Keratinocyte (primary cell): ENCODE measurements around the gene PPP1R36. TPM values are rescaled to one million over a fixed set of nuclear protein-coding genes. Genes with fewer than 3 reads are reported as not detected.

Experiments used
- DNase-seq: peaks from one replicate; pipeline ENCODE4 v3.0.0-alpha.2; 2011; ENCODE audit warnings: low read depth, missing footprints, low spot score
- FAIRE-seq: peaks from 2 replicates; lab custom pipeline; 2011; peaks lifted over from hg19 to GRCh38; lab: Jason Lieb, UNC
- H2AFZ ChIP-seq: 2 replicates; pipeline ENCODE4 v1.6.0; 2012; ENCODE audit warnings: low read length, control low read depth, inconsistent platforms; ENCODE audit not compliant: control insufficient read depth
- H3K27ac ChIP-seq: 2 replicates; pipeline ENCODE4 v1.5.1; 2011; ENCODE audit warnings: low read length; ENCODE audit not compliant: control insufficient read depth, insufficient read depth
- H3K27me3 ChIP-seq: 3 replicates; pipeline ENCODE4 v1.6.0; 2011; ENCODE audit warnings: low read length; ENCODE audit not compliant: control insufficient read depth, insufficient read depth; ENCODE audit errors: extremely low read depth
- H3K36me3 ChIP-seq, 2 experiments: 2 replicates in 1 of 2; 3 replicates in 1 of 2; pipeline ENCODE4 v1.5.1; 2011; ENCODE audit warnings: low read length in 2 of 2, mild to moderate bottlenecking in 1 of 2; ENCODE audit not compliant: control insufficient read depth in 2 of 2, insufficient read depth in 2 of 2; ENCODE audit errors: extremely low read depth in 1 of 2
- H3K4me1 ChIP-seq: 3 replicates; pipeline ENCODE4 v1.5.1; 2011; ENCODE audit warnings: low read length; ENCODE audit not compliant: control insufficient read depth, insufficient read depth; ENCODE audit errors: extremely low read depth
- H3K4me2 ChIP-seq: 3 replicates; pipeline ENCODE4 v1.6.0; 2011; ENCODE audit warnings: low read depth, low read length; ENCODE audit not compliant: control insufficient read depth, insufficient read depth; ENCODE audit errors: extremely low read depth
- H3K4me3 ChIP-seq, 3 experiments: fragments of 200-600 bp in 1 of 3; sonication (generic) in 1 of 3; 2 replicates in 2 of 3; 3 replicates in 1 of 3; pipeline ENCODE4 v1.5.1; 2011 to 2016; ENCODE audit warnings: low read length in 3 of 3, mild to moderate bottlenecking in 3 of 3, control low read depth in 2 of 3, inconsistent platforms in 1 of 3, low read depth in 1 of 3, mixed read lengths in 1 of 3, mixed run types in 1 of 3, moderate library complexity in 1 of 3; ENCODE audit not compliant: control insufficient read depth in 2 of 3, insufficient read depth in 2 of 3; ENCODE audit errors: extremely low read depth in 1 of 3
- H3K79me2 ChIP-seq: 2 replicates; pipeline ENCODE4 v1.6.0; 2012; ENCODE audit warnings: low read length; ENCODE audit not compliant: control insufficient read depth, insufficient read depth
- H3K9ac ChIP-seq: 3 replicates; pipeline ENCODE4 v1.6.0; 2011; ENCODE audit warnings: low read length; ENCODE audit not compliant: control insufficient read depth, insufficient read depth; ENCODE audit errors: extremely low read depth
- H3K9me1 ChIP-seq: 3 replicates; pipeline ENCODE4 v1.6.0; 2011; ENCODE audit warnings: low read length; ENCODE audit not compliant: control insufficient read depth, insufficient read depth; ENCODE audit errors: extremely low read depth
- H3K9me3 ChIP-seq: 2 replicates; pipeline ENCODE4 v1.5.1; 2012; ENCODE audit warnings: low read depth, low read length; ENCODE audit not compliant: control insufficient read depth
- H4K20me1 ChIP-seq: 3 replicates; pipeline ENCODE4 v1.6.0; 2011; ENCODE audit warnings: low read length; ENCODE audit not compliant: control insufficient read depth, insufficient read depth; ENCODE audit errors: extremely low read depth
- EZH2 ChIP-seq: IDR thresholded peaks from one replicate; pipeline ENCODE4 v1.6.1; 2012; ENCODE audit warnings: inconsistent platforms, mild to moderate bottlenecking, low read length, moderate library complexity
- dilution Hi-C: fragments of 300-500 bp; cut with MboI; formaldehyde crosslinking; loops from one replicate; pipeline ENCODE4 v1.7.0; 2020; ENCODE audit warnings: low sequenced_read_pairs; ENCODE audit not compliant: extremely low pct_ligation_motif_present
- polyA plus RNA-seq, 5 experiments: library from polyadenylated mRNA; depleted of rRNA in 3 of 5; stranded (reverse) in 3 of 5; stranded (forward) in 1 of 5; unstranded in 1 of 5; fragments of >200 nt; gene quantifications; 1 replicate in 1 of 5; 2 replicates in 3 of 5; 3 replicates in 1 of 5; pipeline versions ENCODE4 v1.2.1 to v1.2.3, GENCODE V29; 2011 to 2012; ENCODE audit warnings: missing spikeins in 2 of 5, low read depth in 1 of 5, low replicate concordance in 1 of 5
- TF ChIP-seq, protein P1 (sequence below), 3 experiments: IDR thresholded peaks in 1 of 3; conservative IDR thresholded peaks in 1 of 3; optimal IDR thresholded peaks in 1 of 3; 2 replicates in 2 of 3; 3 replicates in 1 of 3; pipeline versions ENCODE3 to v1.5.1; 2011; ENCODE audit warnings: low read length in 3 of 3, mild to moderate bottlenecking in 3 of 3, moderate library complexity in 2 of 3, control low read depth in 1 of 3, inconsistent platforms in 1 of 3; ENCODE audit not compliant: insufficient read depth in 2 of 3; ENCODE audit errors: extremely low read depth in 1 of 3

PPP1R36 gene
- polyA plus RNA-seq, 1 donor (not counting 4 experiments of a cell fraction or from before 2014, with no cell fraction given): 0.81 TPM

GRCh38 chr14:64518229-64518628 is 31.5 kb upstream of the PPP1R36 start:
- no peaks in the 10 kb centered on the region for H3K9me1 ChIP-seq
- FAIRE-seq (no peak), DNase-seq (no peak)
- no peak overlapping the region for H3K9ac ChIP-seq
- H4K20me1 ChIP-seq: no peaks in the 10 kb centered on the region
- no peak overlapping the region for H3K4me2 ChIP-seq
- no peaks in the 10 kb centered on the region for H3K27me3 ChIP-seq
- no peaks in the 10 kb centered on the region for H3K9me3 ChIP-seq
- no peak for TF ChIP-seq EZH2
- TF ChIP-seq, protein P1, sequence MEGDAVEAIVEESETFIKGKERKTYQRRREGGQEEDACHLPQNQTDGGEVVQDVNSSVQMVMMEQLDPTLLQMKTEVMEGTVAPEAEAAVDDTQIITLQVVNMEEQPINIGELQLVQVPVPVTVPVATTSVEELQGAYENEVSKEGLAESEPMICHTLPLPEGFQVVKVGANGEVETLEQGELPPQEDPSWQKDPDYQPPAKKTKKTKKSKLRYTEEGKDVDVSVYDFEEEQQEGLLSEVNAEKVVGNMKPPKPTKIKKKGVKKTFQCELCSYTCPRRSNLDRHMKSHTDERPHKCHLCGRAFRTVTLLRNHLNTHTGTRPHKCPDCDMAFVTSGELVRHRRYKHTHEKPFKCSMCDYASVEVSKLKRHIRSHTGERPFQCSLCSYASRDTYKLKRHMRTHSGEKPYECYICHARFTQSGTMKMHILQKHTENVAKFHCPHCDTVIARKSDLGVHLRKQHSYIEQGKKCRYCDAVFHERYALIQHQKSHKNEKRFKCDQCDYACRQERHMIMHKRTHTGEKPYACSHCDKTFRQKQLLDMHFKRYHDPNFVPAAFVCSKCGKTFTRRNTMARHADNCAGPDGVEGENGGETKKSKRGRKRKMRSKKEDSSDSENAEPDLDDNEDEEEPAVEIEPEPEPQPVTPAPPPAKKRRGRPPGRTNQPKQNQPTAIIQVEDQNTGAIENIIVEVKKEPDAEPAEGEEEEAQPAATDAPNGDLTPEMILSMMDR (optimal IDR thresholded peaks at IDR 0.05 in 1 of 3, IDR thresholded peaks at IDR 0.05 in 1 of 3, conservative IDR thresholded peaks at IDR 0.05 in 1 of 3; ENCODE audit: extremely low read depth in 1 of 3, insufficient read depth in 2 of 3, low read length in 3 of 3): no peak
- H3K27ac ChIP-seq: no peak overlapping the region
- H3K36me3 ChIP-seq: peaks cover 9 to 15% of the 10 kb centered on the region in 2 experiments
- H3K4me3 ChIP-seq: no peak overlapping the region
- H3K79me2 ChIP-seq: peaks cover 77% of the 10 kb centered on the region
- no peak overlapping the region for H2AFZ ChIP-seq
- H3K4me1 ChIP-seq: no peaks in the 10 kb centered on the region
- dilution Hi-C loops: no loop called here

- no peak for DNase-seq
- TF ChIP-seq, protein P1 (optimal IDR thresholded peaks at IDR 0.05 in 1 of 3, IDR thresholded peaks at IDR 0.05 in 1 of 3, conservative IDR thresholded peaks at IDR 0.05 in 1 of 3; ENCODE audit: extremely low read depth in 1 of 3, insufficient read depth in 2 of 3, low read length in 3 of 3): no peak
- TF ChIP-seq EZH2: no peak
- no peak for FAIRE-seq
- Histone ChIP-seq H2AFZ (no peak overlapping the region), H3K79me2 (peaks cover 58% of the 10 kb centered on the region), H3K4me1 (no peaks in the 10 kb centered on the region), H3K27ac (no peak overlapping the region), H3K9me3 (no peaks in the 10 kb centered on the region), H3K36me3 (peaks cover 9 to 21% of the 10 kb centered on the region in 2 experiments), H3K27me3 (no peaks in the 10 kb centered on the region), H3K9ac (no peak overlapping the region), H3K9me1 (no peaks in the 10 kb centered on the region), H4K20me1 (no peaks in the 10 kb centered on the region), H3K4me3 (no peak overlapping the region), H3K4me2 (no peak overlapping the region)
- dilution Hi-C loops: no loop called here
Measured at GRCh38 chr14:64520699-64521098, 29.1 kb upstream of the PPP1R36 start.
